Psoas muscle (tissue), 8 donors: ENCODE data around the gene PNO1. TPM values are rescaled to one million over a fixed set of nuclear protein-coding genes. Genes with fewer than 3 reads are reported as not detected.

Experiments
- ATAC-seq, 4 donors: fragments of 200-7000 bp; cut with Tn5 transposase; one replicate each; pipeline ENCODE4 v1.9.1; 2020; ENCODE audit warnings: moderate library complexity in 3 of 4, mild to moderate bottlenecking in 2 of 4
- DNase-seq, 2 donors: peaks; one replicate each; pipeline ENCODE4 v3.0.0-alpha.2; 2020
- H3K27ac ChIP-seq: fragments of 200-600 bp; one replicate; pipeline ENCODE4 v1.8.0; 2022
- H3K27me3 ChIP-seq, 3 donors: fragments of 200-600 bp in 1 of 3; one replicate each; pipeline versions ENCODE4 v1.6.1 to v1.8.0; 2013 to 2022; ENCODE audit warnings: low read length in 2 of 3, mild to moderate bottlenecking in 2 of 3, moderate library complexity in 1 of 3; ENCODE audit not compliant: insufficient read depth in 3 of 3
- H3K36me3 ChIP-seq, 2 donors: fragments of 200-600 bp in 1 of 2; one replicate each; pipeline versions ENCODE4 v1.6.1 to v1.8.0; 2013 to 2022; ENCODE audit warnings: low read depth in 1 of 2, mild to moderate bottlenecking in 1 of 2, moderate library complexity in 1 of 2; ENCODE audit not compliant: insufficient read depth in 1 of 2
- H3K4me1 ChIP-seq: fragments of 200-600 bp; one replicate; pipeline ENCODE4 v1.8.0; 2022
- H3K4me3 ChIP-seq: fragments of 200-600 bp; one replicate; pipeline ENCODE4 v1.8.0; 2022; ENCODE audit warnings: mild to moderate bottlenecking
- H3K9me3 ChIP-seq: fragments of 200-600 bp; one replicate; pipeline ENCODE4 v1.8.0; 2022
- WGBS, 3 donors: extraction: QIAGEN DNeasy Blood & Tissue Kit; methylation state at CpG; one replicate each; pipeline versions ENCODE4 v1.1.6 to v1.1.7; 2013; 5-methylcytosine and 5-hydroxymethylcytosine counted together
- intact Hi-C, 2 donors: fragments of 100-400 bp; cut with DNase I; formaldehyde crosslinking; loops; one replicate each; pipeline versions ENCODE4 v1.11.0 to v1.14.2; 2022
- polyA plus RNA-seq, 3 donors: library from polyadenylated mRNA; stranded (reverse); fragments of 200-250 nt; gene quantifications; one replicate each; pipeline ENCODE4 v1.2.3, GENCODE V29; 2013
- total RNA-seq, 4 donors: library from RNA; stranded (reverse); fragmentation: NEBNext Ultra II Directional in 2 of 4; extraction: Animal tissue kit (Norgen Biotek cat#: 25700) in 2 of 4; gene quantifications; one replicate each; pipeline versions ENCODE4 v1.2.1 to v1.2.4, GENCODE V29; 2021 to 2023
- TF ChIP-seq, protein P1 (sequence below): fragments of 200-600 bp; IDR thresholded peaks from one replicate; pipeline ENCODE4 v1.8.0; 2022; ENCODE audit warnings: antibody characterized with exemption
- donor health status: healthy with polysubstance abuse.
- donor health status: DM: no; HTN: no; CAD: no; lungs with moderate emphysema.
- donor health status: Bipolar disorder and iron deficiency.
- donor health status: healthy.
- donor health status: DM: yes; HTN: yes; CAD: no.
- donor health status: DM: no; HTN: no; CAD: no.
- donor health status: DM: no; HTN: no; CAD: no.
- donor health status: DM: yes; HTN: yes; CAD: no.

PNO1 gene
- total and polyA plus RNA-seq, 7 donors = 13.0 to 50.8 (median 24.9) TPM

DNA sequence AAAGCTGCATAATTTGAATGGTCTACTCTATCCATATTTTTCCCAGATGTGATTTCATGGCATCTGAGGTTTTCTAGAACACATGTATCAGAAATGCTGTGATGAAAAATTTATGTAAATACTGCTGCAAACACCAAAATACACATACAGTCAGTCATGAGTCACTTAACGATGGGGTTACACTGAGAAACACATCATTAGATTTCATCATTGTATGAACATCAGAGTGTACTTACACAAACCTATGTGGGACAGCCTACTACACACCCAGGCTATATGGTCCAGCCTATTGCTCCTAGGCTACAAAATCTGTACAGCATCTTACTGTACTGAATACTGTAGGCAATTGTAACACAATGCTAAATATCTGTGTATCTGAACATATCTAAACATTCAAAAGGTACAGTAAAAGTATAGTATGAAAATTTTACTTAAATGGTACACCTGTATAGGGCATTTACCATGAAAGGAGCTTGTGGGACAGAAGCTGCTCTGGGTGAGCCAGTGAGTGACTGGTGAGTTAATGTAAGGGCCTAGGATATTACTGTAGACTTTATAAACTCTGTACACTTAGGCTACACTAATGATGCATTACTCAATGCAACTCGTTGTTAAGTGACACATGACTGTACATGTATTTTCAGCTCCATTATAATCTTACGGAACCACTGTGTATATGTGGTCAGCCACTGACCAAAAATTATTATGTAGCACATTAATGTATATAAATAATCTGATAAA lies 33.5 kb downstream of the PNO1 start:
- peaks cover 0 to 7% of the 10 kb centered on the region in 2 donors for H3K36me3 ChIP-seq
- no peaks in the 10 kb centered on the region for H3K27me3 ChIP-seq
- no peak for DNase-seq
- H3K4me1 ChIP-seq = peaks cover 59% of the 10 kb centered on the region
- peak; percentile 59 to 77 (median 68) for ATAC-seq
- TF ChIP-seq, protein P1, sequence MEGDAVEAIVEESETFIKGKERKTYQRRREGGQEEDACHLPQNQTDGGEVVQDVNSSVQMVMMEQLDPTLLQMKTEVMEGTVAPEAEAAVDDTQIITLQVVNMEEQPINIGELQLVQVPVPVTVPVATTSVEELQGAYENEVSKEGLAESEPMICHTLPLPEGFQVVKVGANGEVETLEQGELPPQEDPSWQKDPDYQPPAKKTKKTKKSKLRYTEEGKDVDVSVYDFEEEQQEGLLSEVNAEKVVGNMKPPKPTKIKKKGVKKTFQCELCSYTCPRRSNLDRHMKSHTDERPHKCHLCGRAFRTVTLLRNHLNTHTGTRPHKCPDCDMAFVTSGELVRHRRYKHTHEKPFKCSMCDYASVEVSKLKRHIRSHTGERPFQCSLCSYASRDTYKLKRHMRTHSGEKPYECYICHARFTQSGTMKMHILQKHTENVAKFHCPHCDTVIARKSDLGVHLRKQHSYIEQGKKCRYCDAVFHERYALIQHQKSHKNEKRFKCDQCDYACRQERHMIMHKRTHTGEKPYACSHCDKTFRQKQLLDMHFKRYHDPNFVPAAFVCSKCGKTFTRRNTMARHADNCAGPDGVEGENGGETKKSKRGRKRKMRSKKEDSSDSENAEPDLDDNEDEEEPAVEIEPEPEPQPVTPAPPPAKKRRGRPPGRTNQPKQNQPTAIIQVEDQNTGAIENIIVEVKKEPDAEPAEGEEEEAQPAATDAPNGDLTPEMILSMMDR = no peak
- 56 to 74% (median 73%) methylated on average over 3 of the region's 3 CpGs for WGBS, 3 donors
- no peak overlapping the region for H3K4me3 ChIP-seq
- peak overlapping the region; percentile 5 for H3K27ac ChIP-seq
- H3K9me3 ChIP-seq = no peaks in the 10 kb centered on the region
- intact Hi-C loops = loop anchor here in 1 of 2 donors (10.0 kb wide), 1 partner anchor 254 kb away; no protein-coding TSS in a partner anchor

DNA sequence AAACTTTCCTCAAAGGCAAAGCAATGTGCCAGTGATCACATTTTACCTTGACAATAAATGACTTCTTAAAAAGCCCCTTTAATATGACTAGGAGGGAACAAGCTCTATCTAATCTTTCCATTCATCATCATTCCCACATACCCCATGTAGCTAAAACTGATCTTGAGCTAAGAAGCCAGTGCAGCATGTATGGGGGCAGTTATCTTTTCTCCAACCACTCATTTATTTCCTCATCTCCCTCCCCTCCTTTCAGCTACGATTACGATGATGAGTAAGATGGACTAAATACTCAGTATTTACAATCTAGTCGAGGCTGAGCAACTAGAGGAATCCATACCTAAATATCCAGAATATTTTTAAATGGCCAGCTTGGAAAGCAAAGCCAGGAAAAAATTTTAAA lies 35.5 kb downstream of the PNO1 start:
- Histone ChIP-seq H3K27ac (peak overlapping the region; percentile 30), H3K4me1 (peaks cover 64% of the 10 kb centered on the region), H3K9me3 (no peaks in the 10 kb centered on the region), H3K36me3 (no peaks in the 10 kb centered on the region), H3K4me3 (no peak overlapping the region), H3K27me3 (no peaks in the 10 kb centered on the region)
- intact Hi-C loops = loop anchor here in 1 of 2 donors (10.0 kb wide), 1 partner anchor 252 kb away; no protein-coding TSS in a partner anchor
- TF ChIP-seq, protein P1 = no peak
- 54 to 73% (median 60%) methylated on average over 3 of the region's 3 CpGs for WGBS, 3 donors
- no peak for DNase-seq
- no peak for ATAC-seq

DNA sequence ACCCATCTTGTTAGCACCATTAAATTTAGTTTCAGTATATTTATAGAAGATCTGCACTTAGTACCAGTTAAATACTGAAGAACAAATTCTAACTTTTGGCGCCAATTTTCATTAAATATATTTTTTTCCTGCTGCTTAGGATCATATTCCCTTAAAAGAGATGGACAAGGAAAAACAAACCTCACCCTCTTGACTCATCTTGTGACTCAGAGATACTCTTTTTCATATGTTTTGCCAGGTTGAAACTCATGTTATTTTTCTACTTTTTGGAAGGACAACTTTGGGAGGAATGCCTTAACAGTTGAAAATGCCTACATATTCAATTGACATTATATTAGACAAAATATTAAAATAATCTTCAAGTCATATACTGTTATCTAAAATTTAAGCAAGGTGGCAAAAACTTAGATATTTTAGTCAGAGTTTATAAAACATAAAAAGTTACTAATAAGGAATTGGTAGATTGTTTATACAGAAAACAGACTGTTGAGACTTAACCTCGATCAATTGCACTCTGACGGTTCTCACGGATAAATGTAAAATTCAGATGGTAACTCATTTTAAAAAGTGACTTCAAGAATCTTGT lies 36.2 kb downstream of the PNO1 start:
- TF ChIP-seq, protein P1 = no peak
- Histone ChIP-seq H3K9me3 (no peaks in the 10 kb centered on the region), H3K27ac (peak overlapping the region; percentile 30), H3K27me3 (no peaks in the 10 kb centered on the region), H3K36me3 (no peaks in the 10 kb centered on the region), H3K4me1 (peaks cover 62% of the 10 kb centered on the region), H3K4me3 (no peak overlapping the region)
- WGBS, 3 donors = 82 to 95% (median 87%) methylated on average over 4 of the region's 4 CpGs
- intact Hi-C loops = loop anchor here in 1 of 2 donors (2.0 to 10.0 kb wide), 2 partner anchors 89 to 251 kb away; no protein-coding TSS in a partner anchor
- ATAC-seq = no peak
- no peak for DNase-seq

DNA sequence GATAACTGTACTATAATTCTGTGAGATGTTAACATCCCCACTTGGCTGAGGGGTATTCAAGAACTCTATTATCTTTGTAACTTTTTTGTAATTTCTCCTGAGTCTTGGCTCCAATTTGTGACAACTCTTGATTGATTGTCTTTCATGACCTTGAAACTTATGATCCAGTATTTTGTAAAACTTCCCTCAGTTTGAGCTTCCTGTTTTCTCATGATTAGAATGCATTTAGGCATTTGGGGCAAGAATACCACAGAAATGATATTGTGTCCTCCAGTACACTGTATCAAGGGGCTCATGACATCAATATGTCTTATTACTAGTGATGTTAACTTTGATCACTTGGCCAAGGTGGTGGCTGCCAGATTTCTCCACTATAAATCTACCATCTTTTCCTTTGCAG lies 37.4 kb downstream of the PNO1 start:
- H3K27me3 ChIP-seq = no peaks in the 10 kb centered on the region
- TF ChIP-seq, protein P1 = no peak
- no peaks in the 10 kb centered on the region for H3K9me3 ChIP-seq
- H3K36me3 ChIP-seq = no peaks in the 10 kb centered on the region
- H3K4me1 ChIP-seq = peaks cover 66% of the 10 kb centered on the region
- intact Hi-C loops = loop anchor here in 1 of 2 donors (2.0 to 10.0 kb wide), 3 partner anchors 57 to 250 kb away; partner anchors contain the start of gene PPP3R1
- DNase-seq (no peak), ATAC-seq (no peak)
- no peak overlapping the region for H3K4me3 ChIP-seq
- peak overlapping the region; percentile 30 for H3K27ac ChIP-seq
